ENCODE measurements around the gene AMOTL1. TPM values are rescaled to one million over a fixed set of nuclear protein-coding genes. Genes with fewer than 3 reads are reported as not detected.

AMOTL1 gene
- total and polyA plus RNA-seq, 2 of the 8 experiments (the other 6 are each of a cell fraction or from before 2014, with no cell fraction given), result 9.0 to 27.6 TPM

DNA sequence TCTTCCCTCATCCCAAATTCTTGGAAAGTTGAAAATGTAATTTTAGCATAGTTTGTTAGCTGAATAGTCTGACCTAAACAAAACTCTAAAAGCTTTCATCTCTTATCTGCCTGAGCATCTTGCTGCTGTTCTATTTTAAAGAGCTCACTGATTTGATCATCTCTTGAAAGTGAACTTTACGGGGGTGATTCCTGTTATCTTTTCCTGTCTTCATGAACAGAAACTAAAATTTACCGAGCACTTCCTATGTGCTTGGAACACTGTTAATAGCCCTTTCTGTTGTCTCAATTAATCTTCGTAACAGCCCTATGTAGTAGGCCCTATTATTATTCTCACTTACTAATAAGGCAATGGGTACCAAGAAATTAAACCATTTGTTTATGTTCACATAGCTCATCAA is 12.3 kb downstream of the AMOTL1 start (continued):
- TF ChIP-seq GABPA (IDR thresholded peaks at IDR 0.05; ENCODE audit: borderline replicate concordance, insufficient read depth, low read length), result no peak
- TF ChIP-seq RBBP5 (IDR thresholded peaks at IDR 0.05; ENCODE audit: borderline replicate concordance, low read depth, low read length), result no peak
